Islet precursor cell (in vitro differentiated cells): ENCODE measurements around the gene CYTH1.
"Not testable (repeated sequence)": the region's sequence is repeated elsewhere in the genome, so short reads cannot be mapped to it uniquely, and the experiment has no call there.

Experiments used
- DNase-seq: peaks from one replicate; pipeline ENCODE4 v3.0.0-alpha.2; 2018

Gene CYTH1

DNA sequence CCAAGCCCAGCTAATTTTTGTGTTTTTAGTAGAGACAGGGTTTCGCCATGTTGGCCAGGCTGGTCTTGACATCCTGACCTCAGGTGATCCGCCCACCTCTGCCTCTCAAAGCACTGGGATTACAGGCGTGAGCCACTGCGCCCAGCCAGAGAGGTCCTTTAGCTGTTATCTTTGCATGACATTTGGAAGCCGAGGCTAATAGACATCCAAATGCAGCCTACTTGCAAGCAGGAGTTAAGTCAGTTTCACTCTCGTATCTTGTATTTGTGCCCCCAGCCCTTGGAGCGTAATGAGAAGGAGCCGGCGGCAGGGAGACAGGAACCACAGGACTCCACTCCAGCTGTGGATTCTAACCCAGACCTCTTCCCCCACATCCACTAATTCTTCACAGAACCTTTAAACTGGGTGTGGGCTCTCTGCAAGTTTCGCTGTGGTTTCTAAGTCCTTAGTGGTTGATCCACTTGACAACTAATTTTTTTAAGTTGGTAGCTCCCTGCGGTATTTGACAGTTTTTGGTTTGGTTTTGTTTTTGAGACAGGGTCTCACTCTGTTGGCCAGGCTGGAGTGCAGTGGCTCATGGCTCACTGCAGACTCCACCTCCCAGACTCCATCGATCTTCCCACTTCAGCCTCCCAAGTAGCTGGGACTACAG is 3.1 kb upstream of the CYTH1 start:
- peak; percentile 50 for DNase-seq

DNA sequence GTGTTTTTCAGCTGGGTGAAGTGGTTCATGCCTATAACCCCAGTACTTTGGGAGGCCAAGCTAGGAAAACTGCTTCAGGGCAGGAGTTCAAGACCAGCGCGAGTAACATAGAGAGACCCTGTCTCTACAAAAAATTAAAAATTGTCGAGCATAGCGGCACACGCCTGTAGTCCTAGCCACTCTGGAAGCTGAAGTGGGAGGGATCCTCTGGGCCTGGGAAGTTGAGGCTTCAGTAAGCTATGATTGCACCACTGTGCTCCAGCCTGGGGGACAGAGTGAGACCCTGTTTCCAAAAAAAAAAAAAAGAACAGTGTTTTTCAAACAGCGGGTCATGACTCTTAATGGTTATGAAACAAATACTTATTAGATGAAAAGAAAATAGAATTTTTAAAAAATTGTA is 2.3 kb upstream of the CYTH1 start:
- no peak for DNase-seq

- DNase-seq = no peak
Measured at GRCh38 chr17:78783711-78784324, 1.7 kb upstream of the CYTH1 start.

DNA sequence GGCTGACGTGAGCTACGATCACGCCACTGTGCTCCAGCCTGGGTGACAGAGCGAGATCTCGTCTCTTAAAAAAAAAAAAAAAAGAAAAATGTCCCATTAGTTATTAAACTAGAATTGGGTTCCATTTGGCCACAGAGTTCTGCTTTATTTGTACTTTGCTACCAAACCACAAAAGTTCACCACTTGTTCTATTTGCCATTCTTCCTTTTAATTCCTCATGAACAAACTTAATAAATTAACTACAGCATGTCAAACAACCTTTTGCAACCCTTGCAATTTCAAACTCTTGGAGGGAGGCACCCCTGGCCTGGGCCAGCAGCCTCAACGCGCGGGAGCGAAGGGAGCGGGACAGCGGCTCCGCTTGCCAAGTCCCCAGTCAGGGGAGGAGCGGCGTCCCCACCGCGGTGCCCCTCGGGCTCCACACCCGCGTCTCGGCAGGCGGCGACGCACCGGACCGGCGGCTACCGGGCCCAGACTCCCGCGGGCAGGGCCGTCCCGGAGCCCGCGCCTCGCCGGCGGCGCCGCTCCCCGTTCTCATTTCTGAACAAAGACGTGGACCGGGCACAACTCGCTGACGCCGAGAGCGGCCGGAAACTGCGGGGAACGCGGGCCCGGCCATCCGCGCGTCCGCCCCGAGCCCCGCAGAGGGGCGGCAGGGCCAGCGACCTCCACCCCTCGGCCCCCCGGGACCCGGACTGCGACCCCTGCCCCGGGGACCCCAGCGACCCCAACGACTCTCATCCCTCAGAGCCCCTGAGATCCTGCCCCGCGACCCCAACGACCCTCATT is 775 bp downstream of the CYTH1 start:
- peak; percentile 77 for DNase-seq

DNA sequence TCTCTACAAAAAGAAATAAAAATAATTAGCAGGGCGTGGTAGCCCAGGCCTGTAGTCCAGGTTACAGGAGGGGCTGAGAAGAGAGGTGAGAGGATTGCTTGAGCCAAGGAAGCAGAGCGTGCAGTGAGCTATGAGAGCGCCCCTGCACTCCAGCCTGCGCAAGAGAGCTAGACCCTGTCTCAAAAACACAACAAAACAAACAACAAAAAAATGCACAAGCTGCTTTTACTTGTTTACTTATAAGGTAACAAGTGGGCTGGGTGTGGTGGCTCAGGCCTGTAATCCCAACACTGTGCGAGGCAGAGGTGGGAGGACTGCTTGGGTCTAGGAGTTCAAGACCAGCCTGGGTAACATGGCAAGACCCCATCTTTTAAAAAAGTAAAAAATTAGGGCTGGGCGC is 1.7 kb downstream of the CYTH1 start:
- DNase-seq = no peak

GRCh38 chr17:78779850-78780249 is 2.2 kb downstream of the CYTH1 start:
- no peak for DNase-seq

DNA sequence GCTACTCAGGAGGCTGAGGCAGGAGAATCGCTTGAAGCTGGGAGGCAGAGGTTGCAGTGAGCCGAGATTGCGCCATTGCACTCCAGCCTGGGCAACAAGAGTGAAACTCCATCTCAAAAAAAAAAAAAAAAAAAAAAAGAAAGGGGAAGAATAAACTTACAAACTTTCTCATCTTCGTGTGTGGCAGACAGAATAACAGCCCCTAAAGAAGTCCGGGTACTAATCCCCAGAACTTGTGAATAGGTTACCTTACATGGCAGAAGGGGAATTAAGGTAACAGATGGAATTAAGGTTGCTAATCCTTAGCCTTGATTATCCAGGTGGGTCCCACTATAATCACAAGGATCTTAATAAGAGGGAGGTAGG is 2.8 kb downstream of the CYTH1 start:
- DNase-seq = not testable (repeated sequence)

DNA sequence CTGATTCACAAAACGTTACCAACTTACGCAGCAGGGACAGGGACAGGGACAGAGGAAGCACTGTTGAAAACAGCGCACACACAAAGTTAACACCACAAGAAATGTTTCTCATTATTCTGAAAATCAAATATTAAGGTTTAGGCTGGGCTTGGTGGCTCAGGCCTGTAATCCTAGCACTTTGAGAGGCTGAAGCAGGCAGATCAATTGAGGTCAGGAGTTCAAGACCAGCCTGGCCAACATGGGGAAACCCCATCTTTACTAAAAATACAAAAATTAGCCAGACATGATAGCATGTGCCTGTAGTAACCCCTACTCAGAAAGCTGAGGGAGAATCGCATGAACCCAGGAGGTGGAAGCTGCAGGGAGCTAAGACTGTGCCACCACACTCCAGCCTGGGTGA is 4.2 kb downstream of the CYTH1 start:
- DNase-seq = no peak

- DNase-seq = no peak
Measured at GRCh38 chr17:78774956-78775571, 7.0 kb downstream of the CYTH1 start.

- DNase-seq = no peak
Measured at GRCh38 chr17:78774453-78774852, 7.6 kb downstream of the CYTH1 start.

DNA sequence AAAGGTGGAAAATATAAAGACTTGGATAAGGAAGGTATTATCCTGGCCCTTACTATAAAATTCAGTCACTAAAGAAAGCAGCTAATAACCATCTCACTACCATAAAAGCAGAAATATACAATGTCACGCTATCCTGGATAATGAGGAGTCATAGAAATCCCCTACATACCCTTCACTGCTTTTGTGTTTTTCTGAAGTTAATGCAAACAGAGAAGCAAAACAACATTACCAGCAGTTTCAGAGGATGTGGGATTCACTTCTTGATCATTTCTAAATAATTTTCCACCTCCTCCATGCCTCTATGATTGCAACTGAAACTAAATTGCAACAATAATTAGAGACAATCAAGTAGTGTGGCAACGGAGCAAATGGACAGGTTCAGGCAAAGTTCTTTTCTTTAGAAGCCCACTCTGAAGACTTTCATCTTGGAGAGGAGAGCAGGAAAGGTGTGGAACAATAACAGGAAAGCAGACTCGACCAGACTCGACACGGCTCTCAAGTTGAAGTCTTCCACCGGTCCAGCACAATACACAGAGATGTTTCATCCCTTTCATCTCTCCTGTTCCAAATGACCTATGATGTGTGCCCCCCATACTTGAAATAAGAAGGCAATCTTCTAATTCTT is 10.2 kb downstream of the CYTH1 start:
- DNase-seq = no peak

GRCh38 chr17:78769196-78769773 is 12.8 kb downstream of the CYTH1 start:
- DNase-seq = no peak

DNA sequence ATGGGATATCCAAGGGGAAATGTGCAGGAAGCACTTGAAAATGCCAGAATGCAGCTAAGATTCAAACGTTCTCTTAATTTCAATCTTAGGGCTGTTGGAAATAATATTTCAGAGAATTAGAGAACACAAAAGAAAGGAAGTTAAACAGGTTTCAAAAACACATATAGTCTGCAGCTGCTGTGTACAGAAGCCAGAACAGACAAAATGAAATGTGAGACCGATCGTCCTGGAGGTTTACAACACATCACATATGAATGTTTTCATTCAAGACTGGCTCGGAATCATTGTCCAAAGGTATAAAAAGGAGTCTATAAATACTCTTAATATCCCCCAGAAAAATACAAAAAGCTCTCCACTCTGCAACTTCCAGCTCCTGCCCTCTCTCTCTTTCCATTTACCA is 14.3 kb downstream of the CYTH1 start:
- no peak for DNase-seq

DNA sequence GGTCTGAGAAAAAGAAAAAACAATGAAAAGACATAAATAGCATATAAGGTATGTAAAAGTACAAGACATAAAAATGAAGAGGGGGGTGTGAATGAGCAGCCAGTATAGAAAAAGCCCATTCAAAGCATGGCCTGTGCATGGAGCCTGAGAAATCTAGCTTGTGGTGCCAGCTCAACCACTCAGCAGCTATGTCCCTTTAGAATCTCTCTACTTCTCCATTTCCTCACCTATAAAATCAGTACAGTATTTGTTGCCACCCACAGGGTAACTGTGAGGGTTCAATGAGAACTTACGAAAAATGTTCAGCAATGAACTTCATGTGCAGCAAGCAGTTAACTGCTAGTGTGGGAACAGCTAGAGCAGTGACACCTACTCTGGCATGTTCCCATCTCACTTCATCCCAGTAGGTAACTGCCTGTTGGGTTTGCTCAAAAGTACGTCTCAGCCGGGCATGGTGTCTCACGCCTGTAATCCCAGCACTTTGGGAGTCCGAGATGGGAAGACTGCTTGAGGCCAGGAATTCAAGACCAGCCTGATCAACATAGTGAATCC is 15.3 kb downstream of the CYTH1 start:
- DNase-seq = no peak

- DNase-seq = peak; percentile 81
Measured at GRCh38 chr17:78766225-78766624, 15.8 kb downstream of the CYTH1 start.

- DNase-seq = no peak
Measured at GRCh38 chr17:78765821-78766220, 16.3 kb downstream of the CYTH1 start.

DNA sequence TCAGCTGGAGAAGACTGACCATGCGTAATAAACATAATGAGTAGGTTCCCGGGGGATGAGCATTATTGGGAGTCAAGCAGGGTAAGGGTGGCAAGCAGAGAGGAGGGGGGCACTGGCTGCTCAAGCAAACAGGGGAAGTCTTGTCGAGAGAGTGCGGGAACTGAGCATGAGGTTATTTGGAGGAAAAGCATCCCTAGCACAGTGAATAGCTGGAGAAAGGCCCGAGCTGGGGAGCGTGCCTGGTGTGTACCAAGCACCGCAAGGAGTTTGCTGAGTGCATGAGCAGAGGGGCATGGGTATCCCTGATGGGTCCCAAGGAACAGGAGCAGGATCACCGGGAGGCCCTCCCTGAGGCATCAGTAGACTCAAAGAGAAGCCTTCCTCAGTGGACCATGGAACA is 17.2 kb downstream of the CYTH1 start:
- no peak for DNase-seq

- DNase-seq = no peak
Measured at GRCh38 chr17:78763561-78763960, 18.5 kb downstream of the CYTH1 start.

GRCh38 chr17:78761789-78762406 is 20.2 kb downstream of the CYTH1 start:
- DNase-seq = peak; percentile 18

GRCh38 chr17:78759969-78760352 is 22.1 kb downstream of the CYTH1 start:
- no peak for DNase-seq

DNA sequence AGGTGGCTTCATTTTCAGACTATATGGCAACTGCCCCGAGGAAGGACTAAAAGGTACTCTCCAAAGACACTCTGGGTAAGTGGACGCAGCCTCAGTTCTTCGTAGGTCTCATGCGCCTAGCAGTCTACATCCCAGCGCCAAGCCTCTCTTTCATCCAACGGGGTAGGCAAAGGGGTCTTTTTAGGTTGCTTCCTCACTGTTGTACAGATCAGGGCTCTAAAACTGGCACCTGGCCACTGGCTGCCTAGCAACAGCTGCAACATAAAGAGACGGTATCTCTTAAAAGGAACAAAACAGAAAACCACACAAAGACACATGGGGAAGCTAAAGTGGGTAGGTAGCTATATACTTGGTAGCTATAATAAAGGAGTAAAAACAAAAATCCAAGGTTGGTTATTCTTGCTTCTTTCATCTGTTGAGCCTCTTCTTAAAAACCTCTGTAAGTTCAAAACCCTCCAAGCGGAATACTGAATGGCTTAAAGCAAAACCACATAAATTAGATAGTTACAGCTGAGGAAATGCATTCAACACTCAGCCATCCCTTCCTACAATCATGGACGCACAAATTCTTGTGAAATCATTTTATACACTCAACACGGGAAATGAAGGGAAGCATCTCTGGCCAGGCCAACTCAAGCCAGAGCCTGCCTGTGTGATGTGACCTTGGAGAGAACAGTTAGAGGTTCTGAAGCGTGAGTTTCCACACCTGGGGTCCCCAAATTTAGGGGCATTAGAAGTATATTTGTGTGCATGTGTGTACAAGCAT is 22.7 kb downstream of the CYTH1 start:
- DNase-seq = peak; percentile 34
